MM.1S (cell line): Measurements from ENCODE around the gene PRR9.
"Not testable (repeated sequence)": the region's sequence is repeated elsewhere in the genome, so short reads cannot be mapped to it uniquely, and the experiment has no call there.

Experiments
- DNase-seq: peaks from one replicate; pipeline ENCODE4 v3.0.0-alpha.2; 2015
- H2AFZ ChIP-seq: fragments of 300-600 bp; sonication (generic); 2 replicates; pipeline ENCODE4 v1.6.0; 2016; ENCODE audit warnings: antibody characterized with exemption, low read length
- H3F3A ChIP-seq: fragments of 300-600 bp; sonication (generic); 2 replicates; pipeline ENCODE4 v1.6.1; 2016; ENCODE audit warnings: mild to moderate bottlenecking, antibody characterized with exemption, low read length, moderate library complexity, mixed read lengths; ENCODE audit not compliant: insufficient read depth
- H3K27ac ChIP-seq: fragments of 300-600 bp; sonication (generic); 2 replicates; pipeline ENCODE4 v1.5.1; 2016; ENCODE audit warnings: mild to moderate bottlenecking, low read length
- H3K27me3 ChIP-seq: fragments of 300-600 bp; sonication (generic); replicated peaks from 2 replicates; pipeline ENCODE4 v1.6.0; 2016; ENCODE audit warnings: low read length; ENCODE audit not compliant: insufficient read depth
- H3K36me3 ChIP-seq: fragments of 300-600 bp; sonication (generic); replicated peaks from 2 replicates; pipeline ENCODE4 v1.6.1; 2016; ENCODE audit warnings: mild to moderate bottlenecking, low read length, mixed read lengths; ENCODE audit not compliant: insufficient read depth
- H3K4me1 ChIP-seq: fragments of 300-600 bp; sonication (generic); 2 replicates; pipeline ENCODE4 v1.6.1; 2016; ENCODE audit warnings: low read length, mixed read lengths
- H3K4me2 ChIP-seq: fragments of 300-600 bp; sonication (generic); 2 replicates; pipeline ENCODE4 v1.6.0; 2016; ENCODE audit warnings: low read depth, low read length
- H3K4me3 ChIP-seq: fragments of 300-600 bp; sonication (generic); 2 replicates; pipeline ENCODE4 v1.5.1; 2016; ENCODE audit warnings: low read length, mixed read lengths
- H3K79me2 ChIP-seq: fragments of 300-600 bp; sonication (generic); 2 replicates; pipeline ENCODE4 v1.6.1; 2016; ENCODE audit warnings: mixed run types, low read length, mixed read lengths
- H3K9ac ChIP-seq: fragments of 300-600 bp; sonication (generic); 2 replicates; pipeline ENCODE4 v1.6.1; 2016; ENCODE audit warnings: low read length, mixed read lengths
- H3K9me2 ChIP-seq: fragments of 300-600 bp; sonication (generic); replicated peaks from 2 replicates; pipeline ENCODE4 v1.6.1; 2016; ENCODE audit warnings: mild to moderate bottlenecking, low read length, mixed read lengths; ENCODE audit not compliant: insufficient read depth
- H3K9me3 ChIP-seq: fragments of 300-600 bp; sonication (generic); replicated peaks from 2 replicates; pipeline ENCODE4 v1.6.1; 2016; ENCODE audit warnings: mild to moderate bottlenecking, low read length, mixed read lengths; ENCODE audit not compliant: insufficient read depth
- H4K20me1 ChIP-seq: fragments of 300-600 bp; sonication (generic); 2 replicates; pipeline ENCODE4 v1.6.1; 2016; ENCODE audit warnings: mild to moderate bottlenecking, low read length, moderate library complexity, mixed read lengths; ENCODE audit not compliant: insufficient read depth
- CTCF ChIP-seq: fragments of 300-600 bp; sonication (generic); IDR thresholded peaks from 2 replicates; pipeline ENCODE4 v1.5.1; 2016; ENCODE audit warnings: antibody characterized with exemption, low read length, mixed read lengths
- EZH2 ChIP-seq: fragments of 300-600 bp; sonication (generic); optimal IDR thresholded peaks from 2 replicates; pipeline ENCODE3; 2017; ENCODE audit warnings: low read depth, mild to moderate bottlenecking, antibody characterized with exemption, low read length, mixed read lengths
- EZH2phosphoT487 ChIP-seq: fragments of 300-600 bp; sonication (generic); IDR thresholded peaks from 2 replicates; pipeline ENCODE4 v1.6.1; 2018; ENCODE audit warnings: antibody characterized with exemption, low read length

Gene PRR9

GRCh38 chr1:153178922-153179321, 38.5 kb upstream of the PRR9 start:
- Histone ChIP-seq H3K27ac (no peak overlapping the region), H3K9me2 (no peaks in the 10 kb centered on the region), H3K79me2 (no peaks in the 10 kb centered on the region), H3K4me3 (no peak overlapping the region), H3K9ac (no peak overlapping the region), H4K20me1 (no peaks in the 10 kb centered on the region), H3K4me2 (no peak overlapping the region), H3K9me3 (no peaks in the 10 kb centered on the region), H3K36me3 (no peaks in the 10 kb centered on the region), H3F3A (no peaks in the 10 kb centered on the region), H2AFZ (no peak overlapping the region), H3K4me1 (no peaks in the 10 kb centered on the region), H3K27me3 (no peaks in the 10 kb centered on the region)
- no peak for TF ChIP-seq EZH2
- TF ChIP-seq EZH2phosphoT487 = no peak
- TF ChIP-seq CTCF = no peak
- no peak for DNase-seq

- Histone ChIP-seq H4K20me1 (no peaks in the 10 kb centered on the region), H3K9me3 (no peaks in the 10 kb centered on the region), H3K79me2 (no peaks in the 10 kb centered on the region), H3K27me3 (no peaks in the 10 kb centered on the region), H3K36me3 (no peaks in the 10 kb centered on the region), H3K4me2 (no peak overlapping the region), H3K4me3 (no peak overlapping the region), H3K9ac (no peak overlapping the region), H3K4me1 (no peaks in the 10 kb centered on the region), H3F3A (no peaks in the 10 kb centered on the region), H3K9me2 (no peaks in the 10 kb centered on the region), H3K27ac (no peak overlapping the region), H2AFZ (no peak overlapping the region)
- no peak for DNase-seq
- TF ChIP-seq EZH2phosphoT487 (no peak), EZH2 (no peak), CTCF (no peak)
These were observed 36.8 kb upstream of the PRR9 start for GRCh38 chr1:153180556-153180955.

GRCh38 chr1:153188301-153188700, 29.1 kb upstream of the PRR9 start:
- not testable (repeated sequence) for H3K9me3 ChIP-seq, H3K9me2 ChIP-seq, H3K9ac ChIP-seq, H4K20me1 ChIP-seq, H3K4me3 ChIP-seq, H3K27me3 ChIP-seq, H2AFZ ChIP-seq, H3K79me2 ChIP-seq, H3K4me1 ChIP-seq, H3K36me3 ChIP-seq, H3K4me2 ChIP-seq, H3K27ac ChIP-seq, H3F3A ChIP-seq, DNase-seq

GRCh38 chr1:153190373-153190772, 27.0 kb upstream of the PRR9 start:
- H3K36me3 ChIP-seq = no peaks in the 10 kb centered on the region
- H3K4me2 ChIP-seq = no peak overlapping the region

More at GRCh38 chr1:153190373-153190772, 27.0 kb upstream of the PRR9 start:
- peak; percentile 27 for DNase-seq
- Histone ChIP-seq H3F3A (no peaks in the 10 kb centered on the region), H3K27ac (no peak overlapping the region), H3K9ac (no peak overlapping the region), H3K79me2 (no peaks in the 10 kb centered on the region), H3K9me2 (no peaks in the 10 kb centered on the region), H3K27me3 (no peaks in the 10 kb centered on the region), H3K9me3 (no peaks in the 10 kb centered on the region), H3K4me3 (no peak overlapping the region), H4K20me1 (no peaks in the 10 kb centered on the region), H3K4me1 (no peaks in the 10 kb centered on the region), H2AFZ (no peak overlapping the region)
- no peak for TF ChIP-seq EZH2phosphoT487
- peak; percentile 72 for TF ChIP-seq CTCF
- TF ChIP-seq EZH2 = no peak
